ENCODE data around the gene LGSN. TPM values are rescaled to one million over a fixed set of nuclear protein-coding genes. Genes with fewer than 3 reads are reported as not detected.

Gene LGSN
- total RNA-seq, 4 donors from 2014 or later: not detected

DNA sequence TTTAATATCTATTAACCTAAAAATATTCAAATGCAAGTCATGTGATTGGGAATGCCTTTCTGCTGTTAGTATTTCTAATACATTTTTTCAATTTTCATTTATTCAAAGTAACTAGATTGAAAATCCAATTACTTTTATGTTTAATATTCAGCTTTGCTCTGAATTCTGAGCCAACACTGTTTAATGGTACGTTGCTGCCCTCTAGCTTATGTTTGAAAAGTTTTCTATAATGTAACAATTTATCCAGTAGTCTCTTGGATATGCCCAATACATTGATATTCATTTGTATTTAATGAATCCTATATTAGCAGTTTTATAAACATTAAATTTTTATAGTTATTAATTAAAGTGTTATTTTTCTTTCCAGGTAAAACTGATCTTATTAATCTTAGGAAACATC is 47.4 kb downstream of the LGSN start:
- Histone ChIP-seq H3K9me3 (no peaks in the 10 kb centered on the region), H3K4me3 (no peak overlapping the region), H3K4me1 (no peaks in the 10 kb centered on the region), H3K27ac (no peak overlapping the region), H3K27me3 (no peaks in the 10 kb centered on the region), H3K36me3 (no peaks in the 10 kb centered on the region)
- TF ChIP-seq POLR2A (IDR thresholded peaks at IDR 0.05) (no peak), EP300 (IDR thresholded peaks at IDR 0.05) (no peak), POLR2AphosphoS5 (IDR thresholded peaks at IDR 0.05) (no peak)
- TF ChIP-seq, protein P1, sequence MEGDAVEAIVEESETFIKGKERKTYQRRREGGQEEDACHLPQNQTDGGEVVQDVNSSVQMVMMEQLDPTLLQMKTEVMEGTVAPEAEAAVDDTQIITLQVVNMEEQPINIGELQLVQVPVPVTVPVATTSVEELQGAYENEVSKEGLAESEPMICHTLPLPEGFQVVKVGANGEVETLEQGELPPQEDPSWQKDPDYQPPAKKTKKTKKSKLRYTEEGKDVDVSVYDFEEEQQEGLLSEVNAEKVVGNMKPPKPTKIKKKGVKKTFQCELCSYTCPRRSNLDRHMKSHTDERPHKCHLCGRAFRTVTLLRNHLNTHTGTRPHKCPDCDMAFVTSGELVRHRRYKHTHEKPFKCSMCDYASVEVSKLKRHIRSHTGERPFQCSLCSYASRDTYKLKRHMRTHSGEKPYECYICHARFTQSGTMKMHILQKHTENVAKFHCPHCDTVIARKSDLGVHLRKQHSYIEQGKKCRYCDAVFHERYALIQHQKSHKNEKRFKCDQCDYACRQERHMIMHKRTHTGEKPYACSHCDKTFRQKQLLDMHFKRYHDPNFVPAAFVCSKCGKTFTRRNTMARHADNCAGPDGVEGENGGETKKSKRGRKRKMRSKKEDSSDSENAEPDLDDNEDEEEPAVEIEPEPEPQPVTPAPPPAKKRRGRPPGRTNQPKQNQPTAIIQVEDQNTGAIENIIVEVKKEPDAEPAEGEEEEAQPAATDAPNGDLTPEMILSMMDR (IDR thresholded peaks at IDR 0.05): peak in 1 of 4 experiments; percentile 21
- ATAC-seq: no peak
- WGBS, 2 donors (ENCODE audit: low coverage in 1 of 2): 5 to 9% methylated on average over 1 of the region's 1 CpG

DNA sequence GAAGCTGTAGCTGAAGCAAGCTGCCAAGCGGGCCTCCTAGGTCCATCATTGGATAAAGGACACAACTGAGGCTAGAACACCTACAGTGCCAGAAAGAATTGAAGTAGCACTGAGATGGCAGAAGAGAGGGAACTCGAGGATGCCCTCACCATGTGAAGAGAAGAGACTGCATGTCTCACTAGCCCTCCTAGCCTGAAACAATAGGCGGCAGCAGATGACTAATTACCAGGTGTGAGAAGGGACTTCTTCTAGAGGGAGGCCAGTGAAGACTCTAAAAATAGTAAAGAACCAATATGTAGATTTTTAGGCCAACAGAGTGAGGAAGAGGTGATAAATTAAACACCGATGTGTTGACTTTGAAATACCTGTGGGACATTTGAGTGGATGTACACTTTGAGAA is 50.3 kb downstream of the LGSN start:
- H3K27ac ChIP-seq: no peak overlapping the region
- WGBS, 2 donors (ENCODE audit: low coverage in 1 of 2): 56 to 67% methylated on average over 3 of the region's 4 CpGs
- H3K9me3 ChIP-seq: no peaks in the 10 kb centered on the region
- no peak for ATAC-seq
- H3K4me1 ChIP-seq: no peaks in the 10 kb centered on the region
- H3K4me3 ChIP-seq: no peak overlapping the region
- H3K27me3 ChIP-seq: no peaks in the 10 kb centered on the region
- TF ChIP-seq POLR2A (IDR thresholded peaks at IDR 0.05) (no peak), EP300 (IDR thresholded peaks at IDR 0.05) (no peak), POLR2AphosphoS5 (IDR thresholded peaks at IDR 0.05) (no peak)
- TF ChIP-seq, protein P1 (IDR thresholded peaks at IDR 0.05): no peak
- H3K36me3 ChIP-seq: no peaks in the 10 kb centered on the region

DNA sequence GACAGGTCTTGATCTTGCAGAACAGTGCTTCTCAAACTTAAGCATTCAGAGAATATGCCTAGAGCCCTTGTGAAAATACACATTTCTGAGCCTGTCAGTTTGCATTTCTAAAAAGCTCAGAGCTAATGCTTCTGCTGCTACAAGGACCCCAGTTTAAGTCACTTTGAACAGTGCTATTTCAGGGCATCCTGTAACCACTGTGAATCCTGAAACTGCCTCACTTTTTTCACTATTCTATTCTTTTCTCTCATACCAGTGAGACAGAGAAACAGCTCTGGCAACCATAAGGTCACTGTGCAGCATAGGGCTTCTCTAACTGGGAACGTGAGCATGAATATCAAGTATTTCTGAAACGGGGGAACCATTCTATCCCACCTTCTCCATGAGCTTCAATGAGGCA is 51.2 kb downstream of the LGSN start:
- no peaks in the 10 kb centered on the region for H3K36me3 ChIP-seq
- no peaks in the 10 kb centered on the region for H3K9me3 ChIP-seq
- TF ChIP-seq EP300 (IDR thresholded peaks at IDR 0.05): no peak
- no peak for TF ChIP-seq POLR2A (IDR thresholded peaks at IDR 0.05)
- TF ChIP-seq, protein P1 (IDR thresholded peaks at IDR 0.05): no peak
- TF ChIP-seq POLR2AphosphoS5 (IDR thresholded peaks at IDR 0.05): no peak
- ATAC-seq: no peak
- no peaks in the 10 kb centered on the region for H3K27me3 ChIP-seq
- H3K27ac ChIP-seq: no peak overlapping the region
- 58 to 74% methylated on average over 2 of the region's 2 CpGs for WGBS, 2 donors (ENCODE audit: low coverage in 1 of 2)
- no peak overlapping the region for H3K4me3 ChIP-seq
- no peaks in the 10 kb centered on the region for H3K4me1 ChIP-seq

DNA sequence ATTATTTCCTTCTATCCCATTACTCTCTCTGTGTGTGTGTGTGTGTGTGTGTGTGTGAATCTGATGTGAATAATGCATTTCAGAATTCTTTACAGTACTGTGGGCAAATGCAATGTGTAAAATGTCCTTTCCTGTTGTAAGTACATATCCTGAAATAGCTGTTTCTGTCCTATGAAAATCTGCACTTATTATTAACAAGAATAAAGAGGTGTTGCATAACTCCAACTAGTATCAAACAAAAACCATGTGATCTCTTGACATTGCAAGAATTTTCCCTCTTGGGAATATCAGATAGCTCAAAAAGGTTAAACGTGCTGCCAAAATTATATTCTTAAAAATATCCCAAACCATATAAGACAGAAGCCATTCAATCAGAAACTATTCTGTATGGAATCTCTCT is 52.0 kb downstream of the LGSN start:
- H3K36me3 ChIP-seq: no peaks in the 10 kb centered on the region
- no peaks in the 10 kb centered on the region for H3K9me3 ChIP-seq
- no peaks in the 10 kb centered on the region for H3K4me1 ChIP-seq
- H3K27me3 ChIP-seq: no peaks in the 10 kb centered on the region
- no peak for ATAC-seq
- no peak overlapping the region for H3K27ac ChIP-seq
- WGBS, 2 donors (ENCODE audit: low coverage in 1 of 2): 8 to 46% methylated on average over 1 of the region's 1 CpG
- TF ChIP-seq EP300 (IDR thresholded peaks at IDR 0.05) (no peak), POLR2A (IDR thresholded peaks at IDR 0.05) (no peak), POLR2AphosphoS5 (IDR thresholded peaks at IDR 0.05) (no peak)
- TF ChIP-seq, protein P1 (IDR thresholded peaks at IDR 0.05): no peak
- H3K4me3 ChIP-seq: no peak overlapping the region

DNA sequence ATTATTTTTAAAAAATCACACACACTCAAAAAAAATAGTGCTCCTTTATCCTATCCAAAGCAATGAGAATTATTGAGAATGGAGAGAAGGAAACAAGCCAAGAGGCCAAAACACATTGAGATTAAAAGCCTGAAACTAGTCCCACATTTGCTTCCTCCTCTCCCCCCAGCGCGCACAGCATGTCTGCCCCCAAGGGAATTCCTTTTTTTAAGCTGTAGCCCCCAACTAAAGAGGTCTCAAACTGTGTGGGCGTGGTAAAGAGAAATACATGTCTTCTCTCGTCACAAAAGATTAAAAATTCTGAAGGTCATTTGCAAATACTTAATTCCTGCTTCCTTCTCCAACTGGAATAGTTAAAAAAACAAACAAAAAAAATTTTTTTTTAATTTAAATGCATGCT is 52.7 kb downstream of the LGSN start:
- H3K36me3 ChIP-seq: no peaks in the 10 kb centered on the region
- no peak overlapping the region for H3K27ac ChIP-seq
- TF ChIP-seq POLR2A (IDR thresholded peaks at IDR 0.05) (no peak), EP300 (IDR thresholded peaks at IDR 0.05) (no peak), POLR2AphosphoS5 (IDR thresholded peaks at IDR 0.05) (no peak)
- TF ChIP-seq, protein P1 (IDR thresholded peaks at IDR 0.05): no peak
- no peak overlapping the region for H3K4me3 ChIP-seq
- WGBS, 2 donors (ENCODE audit: low coverage in 1 of 2): 57 to 61% methylated on average over 4 of the region's 4 CpGs
- H3K4me1 ChIP-seq: no peaks in the 10 kb centered on the region
- ATAC-seq: no peak
- H3K9me3 ChIP-seq: no peaks in the 10 kb centered on the region
- H3K27me3 ChIP-seq: no peaks in the 10 kb centered on the region
